ENCODE measurements around the gene MED17.
"Not testable (repeated sequence)": the region's sequence is repeated elsewhere in the genome, so short reads cannot be mapped to it uniquely, and the experiment has no call there.

Gene MED17

GRCh38 chr11:93784145-93784934, at the start of gene MED17:
Gene MED17 (plus strand): TSS chr11:93784282. CDS start chr11:93784514, 232 bp downstream.
- peak; percentile 93 for DNase-seq (ENCODE audit: low spot score)

GRCh38 chr11:93734427-93735222, 49.5 kb upstream of the MED17 start:
- no peak for DNase-seq (ENCODE audit: low spot score)

GRCh38 chr11:93735627-93736026, 48.5 kb upstream of the MED17 start:
- no peak for DNase-seq (ENCODE audit: low spot score)

GRCh38 chr11:93736129-93736528, 48.0 kb upstream of the MED17 start:
- DNase-seq (ENCODE audit: low spot score): no peak

- no peak for DNase-seq (ENCODE audit: low spot score)
Observed at GRCh38 chr11:93737904-93738612, 46.0 kb upstream of the MED17 start.

- no peak for DNase-seq (ENCODE audit: low spot score)
Observed at GRCh38 chr11:93738647-93739081, 45.4 kb upstream of the MED17 start.

GRCh38 chr11:93740031-93740729, 43.9 kb upstream of the MED17 start:
- no peak for DNase-seq (ENCODE audit: low spot score)

- peak; percentile 38 for DNase-seq (ENCODE audit: low spot score)
Observed at GRCh38 chr11:93740730-93741093, 43.4 kb upstream of the MED17 start.

- DNase-seq (ENCODE audit: low spot score): peak; percentile 92
Observed at GRCh38 chr11:93741094-93741881, 42.8 kb upstream of the MED17 start, which contains the start of the genes C11orf54 and TAF1D. Gene C11orf54 (plus strand): TSS chr11:93741672. CDS start chr11:93747394, 5,722 bp downstream. Gene TAF1D (minus strand): TSS chr11:93741495. CDS start chr11:93739304, 2,191 bp downstream.

GRCh38 chr11:93741882-93742226, 42.2 kb upstream of the MED17 start:
- peak; percentile 54 for DNase-seq (ENCODE audit: low spot score)

- DNase-seq (ENCODE audit: low spot score): no peak
Observed at GRCh38 chr11:93743291-93743690, 40.8 kb upstream of the MED17 start.

GRCh38 chr11:93744669-93745004, 39.4 kb upstream of the MED17 start:
- no peak for DNase-seq (ENCODE audit: low spot score)

- DNase-seq (ENCODE audit: low spot score): not testable (repeated sequence)
Observed at GRCh38 chr11:93745005-93745755, 38.9 kb upstream of the MED17 start.

GRCh38 chr11:93746101-93746500, 38.0 kb upstream of the MED17 start:
- DNase-seq (ENCODE audit: low spot score): no peak

GRCh38 chr11:93747122-93747521, 37.0 kb upstream of the MED17 start:
- DNase-seq (ENCODE audit: low spot score): no peak

- no peak for DNase-seq (ENCODE audit: low spot score)
Observed at GRCh38 chr11:93751001-93751400, 33.1 kb upstream of the MED17 start.

- DNase-seq (ENCODE audit: low spot score): no peak
Observed at GRCh38 chr11:93753241-93753640, 30.8 kb upstream of the MED17 start.

- no peak for DNase-seq (ENCODE audit: low spot score)
Observed at GRCh38 chr11:93756748-93757147, 27.3 kb upstream of the MED17 start.

GRCh38 chr11:93757301-93757700, 26.8 kb upstream of the MED17 start:
- DNase-seq (ENCODE audit: low spot score): no peak
